Stomach smooth muscle (tissue), 2 donors: ENCODE results near the gene CD200R1.

ENCODE experiments used
- H3K27ac ChIP-seq: one replicate; pipeline ENCODE4 v1.7.0; 2013; ENCODE audit warnings: mild to moderate bottlenecking, low read length, inconsistent platforms
- H3K27me3 ChIP-seq, 2 donors: one replicate each; pipeline ENCODE4 v1.7.0; 2013; ENCODE audit warnings: low read length in 2 of 2; ENCODE audit not compliant: insufficient read depth in 2 of 2, control insufficient read depth in 1 of 2
- H3K36me3 ChIP-seq, 2 donors: one replicate each; pipeline ENCODE4 v1.7.0; 2013; ENCODE audit warnings: low read length in 2 of 2; ENCODE audit not compliant: control insufficient read depth in 2 of 2, insufficient read depth in 2 of 2
- H3K4me1 ChIP-seq: one replicate; pipeline ENCODE4 v1.7.0; 2013; ENCODE audit warnings: low read length; ENCODE audit not compliant: control insufficient read depth, insufficient read depth
- H3K4me3 ChIP-seq, 2 donors: one replicate each; pipeline ENCODE4 v1.7.0; 2013; ENCODE audit warnings: low read length in 2 of 2
- H3K9ac ChIP-seq, 2 donors: one replicate each; pipeline ENCODE4 v1.7.0; 2013; ENCODE audit warnings: low read length in 2 of 2, mild to moderate bottlenecking in 1 of 2
- H3K9me3 ChIP-seq, 2 donors: one replicate each; pipeline ENCODE4 v1.7.0; 2013; ENCODE audit warnings: low read length in 2 of 2; ENCODE audit not compliant: control insufficient read depth in 2 of 2
- donor health status: healthy.
- donor health status: Pancreatic carcinoma.

Gene CD200R1

DNA sequence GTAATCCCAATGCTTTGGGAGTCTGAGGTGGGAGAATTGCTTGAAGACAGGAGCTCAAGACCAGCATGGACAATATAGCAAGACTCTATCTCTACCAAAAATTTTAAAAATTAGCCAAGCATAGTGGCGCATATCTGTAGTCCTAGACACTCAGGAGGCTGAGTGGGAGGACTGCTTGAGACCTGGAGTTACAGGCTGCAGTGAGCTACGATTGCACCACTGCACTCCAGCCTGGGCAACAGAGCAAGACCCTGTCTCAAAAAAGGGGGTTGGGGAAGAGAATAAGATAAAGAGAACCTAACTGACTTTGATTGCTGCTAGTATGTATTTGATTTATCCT, 755 bp downstream of the CD200R1 start:
- Histone ChIP-seq H3K27ac (no peak overlapping the region), H3K4me3 (no peak overlapping the region), H3K36me3 (no peaks in the 10 kb centered on the region), H3K27me3 (no peaks in the 10 kb centered on the region), H3K9me3 (no peaks in the 10 kb centered on the region), H3K9ac (no peak overlapping the region), H3K4me1 (no peaks in the 10 kb centered on the region)

DNA sequence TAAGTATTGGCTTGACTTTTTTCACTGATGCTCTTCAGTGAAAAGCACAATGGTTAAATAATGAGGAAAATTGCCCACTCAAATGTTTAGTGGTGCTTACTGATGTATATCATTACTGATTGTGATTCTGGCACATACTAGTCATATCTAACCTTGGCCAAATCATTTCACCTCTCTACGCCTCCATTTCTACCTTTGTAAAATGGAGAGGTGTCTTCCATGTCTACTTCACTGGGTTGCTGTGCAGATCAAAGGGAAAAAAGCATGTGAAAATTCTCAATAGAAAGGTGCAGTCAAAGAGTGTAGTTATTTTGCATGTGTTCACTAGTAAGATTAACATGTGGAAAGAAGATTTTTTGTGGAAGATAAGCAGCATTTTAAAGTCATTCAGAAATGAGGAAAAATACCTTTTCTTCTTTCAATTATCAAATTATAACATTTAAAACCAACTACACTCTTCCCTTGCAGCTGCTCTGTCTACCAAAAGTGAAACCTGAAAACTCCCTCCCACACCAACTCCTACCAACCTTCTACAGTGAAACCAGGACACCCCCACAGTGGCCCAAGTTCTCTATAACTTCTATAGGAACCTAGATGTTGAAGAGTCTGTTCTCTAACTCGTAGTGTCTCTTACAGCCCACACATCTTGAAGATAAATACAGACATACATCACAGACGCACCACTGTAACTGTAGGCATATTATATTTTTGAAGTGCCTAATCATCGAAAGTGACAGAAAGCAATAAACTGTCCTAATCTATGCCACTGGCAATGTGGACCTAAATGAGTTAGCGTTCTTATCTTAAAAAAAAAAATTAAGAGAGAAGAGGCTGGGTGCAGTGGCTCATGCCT, 1.4 kb downstream of the CD200R1 start:
- Histone ChIP-seq H3K27ac (no peak overlapping the region), H3K4me1 (no peaks in the 10 kb centered on the region), H3K9me3 (no peaks in the 10 kb centered on the region), H3K36me3 (no peaks in the 10 kb centered on the region), H3K9ac (no peak overlapping the region), H3K4me3 (no peak overlapping the region), H3K27me3 (no peaks in the 10 kb centered on the region)

DNA sequence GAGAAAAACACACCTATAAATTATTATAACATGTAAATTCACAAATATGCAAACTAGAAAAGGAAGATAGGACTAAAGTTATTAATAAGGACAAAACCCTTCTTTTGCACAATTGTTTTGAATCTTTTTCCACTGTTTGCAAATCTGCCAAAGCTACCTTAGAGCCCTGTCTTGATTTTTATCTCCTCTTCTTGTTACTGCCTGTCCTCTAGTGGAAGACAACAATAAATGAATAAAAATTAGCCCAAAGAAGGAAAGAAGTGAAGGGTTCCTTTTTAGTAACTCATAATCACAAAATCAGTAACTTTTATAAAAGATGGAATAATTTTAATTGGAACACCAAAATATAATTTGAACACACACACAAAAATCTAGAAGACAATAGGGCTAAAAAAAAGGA, 2.7 kb downstream of the CD200R1 start:
- H3K9ac ChIP-seq: no peak overlapping the region
- no peaks in the 10 kb centered on the region for H3K27me3 ChIP-seq
- no peak overlapping the region for H3K27ac ChIP-seq
- no peaks in the 10 kb centered on the region for H3K36me3 ChIP-seq
- no peak overlapping the region for H3K4me3 ChIP-seq
- H3K4me1 ChIP-seq: no peaks in the 10 kb centered on the region
- H3K9me3 ChIP-seq: no peaks in the 10 kb centered on the region

DNA sequence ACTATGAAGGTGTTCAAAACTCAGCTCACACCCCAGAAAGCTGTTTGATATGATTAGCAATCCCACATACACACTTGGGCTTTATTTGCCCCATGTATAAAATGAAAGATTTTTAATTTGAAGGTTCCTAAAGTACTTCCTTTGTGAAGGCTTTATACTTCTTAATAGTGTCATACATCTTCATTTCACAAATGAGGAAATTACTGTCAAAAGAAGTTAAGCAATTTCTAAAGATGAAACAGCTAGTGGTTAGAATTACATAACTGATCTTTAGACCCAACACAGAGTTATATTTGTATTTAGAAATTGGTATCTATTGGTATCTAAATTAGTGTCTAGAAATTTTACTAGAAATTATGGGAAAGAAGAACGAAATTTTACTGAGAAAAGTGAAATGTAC, 7.1 kb downstream of the CD200R1 start:
- H3K36me3 ChIP-seq: no peaks in the 10 kb centered on the region
- H3K4me3 ChIP-seq: no peak overlapping the region
- no peaks in the 10 kb centered on the region for H3K4me1 ChIP-seq
- H3K27me3 ChIP-seq: no peaks in the 10 kb centered on the region
- H3K27ac ChIP-seq: no peak overlapping the region
- H3K9me3 ChIP-seq: no peaks in the 10 kb centered on the region
- H3K9ac ChIP-seq: no peak overlapping the region

DNA sequence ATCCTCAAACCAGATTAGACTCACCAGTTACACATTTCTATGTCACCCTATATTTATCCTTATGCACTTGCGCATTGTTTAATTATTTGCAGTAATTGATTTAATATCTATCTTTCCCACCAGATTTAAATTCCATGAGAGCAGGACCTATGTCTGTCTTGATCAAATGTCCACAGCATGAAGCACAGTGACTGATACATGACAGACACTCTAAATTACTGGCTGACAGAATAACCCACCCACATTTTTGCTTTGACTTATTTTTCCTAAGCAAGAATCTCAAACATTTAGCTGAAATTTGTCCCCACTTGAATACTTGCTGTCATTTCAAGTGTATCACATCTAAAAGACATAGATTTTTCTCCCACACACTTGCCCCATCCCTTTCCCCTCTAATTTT, 7.5 kb downstream of the CD200R1 start:
- Histone ChIP-seq H3K27me3 (no peaks in the 10 kb centered on the region), H3K27ac (no peak overlapping the region), H3K9ac (no peak overlapping the region), H3K9me3 (no peaks in the 10 kb centered on the region), H3K36me3 (no peaks in the 10 kb centered on the region), H3K4me1 (no peaks in the 10 kb centered on the region), H3K4me3 (no peak overlapping the region)

DNA sequence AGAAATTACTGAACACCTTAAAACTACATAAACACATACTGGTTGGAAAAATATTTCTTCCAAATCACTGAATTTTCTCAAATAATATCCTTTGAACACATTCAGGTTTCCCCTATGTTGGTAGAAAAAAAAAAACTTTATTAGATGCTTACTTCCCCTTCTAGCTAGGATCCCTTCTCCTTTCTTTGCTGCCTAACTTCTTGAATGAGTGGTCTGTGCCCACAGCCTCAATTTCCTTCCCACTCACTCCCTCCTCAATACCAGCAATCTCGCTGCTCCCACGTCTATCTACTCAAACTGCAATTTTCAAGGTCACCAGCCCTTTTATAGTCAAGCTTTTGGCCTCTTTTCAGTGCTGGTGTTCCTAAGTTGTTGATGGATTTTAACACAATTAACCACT, 8.3 kb downstream of the CD200R1 start:
- Histone ChIP-seq H3K4me1 (no peaks in the 10 kb centered on the region), H3K4me3 (no peak overlapping the region), H3K27ac (no peak overlapping the region), H3K9ac (no peak overlapping the region), H3K36me3 (no peaks in the 10 kb centered on the region), H3K9me3 (no peaks in the 10 kb centered on the region), H3K27me3 (no peaks in the 10 kb centered on the region)

DNA sequence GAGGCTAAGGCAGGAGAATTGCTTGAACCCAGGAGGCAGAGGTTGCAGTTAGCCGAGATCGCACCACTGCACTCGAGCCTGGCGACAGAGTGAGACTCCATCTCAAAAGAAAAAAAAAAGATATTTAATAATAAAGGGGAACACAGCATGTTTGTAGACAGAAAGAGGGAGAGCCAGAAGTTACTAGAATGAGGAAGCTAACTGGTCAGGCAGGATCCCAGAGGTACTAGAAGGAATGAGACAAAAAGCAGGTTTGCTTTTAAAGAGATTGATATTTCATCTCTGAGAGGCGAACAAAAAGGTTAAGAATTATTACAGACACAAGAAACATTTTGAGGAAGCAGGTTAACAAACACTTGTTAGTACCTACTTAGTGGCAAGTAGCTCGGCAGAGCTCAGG, 9.2 kb downstream of the CD200R1 start:
- no peaks in the 10 kb centered on the region for H3K36me3 ChIP-seq
- H3K9ac ChIP-seq: no peak overlapping the region
- no peaks in the 10 kb centered on the region for H3K4me1 ChIP-seq
- H3K27ac ChIP-seq: no peak overlapping the region
- no peak overlapping the region for H3K4me3 ChIP-seq
- H3K27me3 ChIP-seq: no peaks in the 10 kb centered on the region
- no peaks in the 10 kb centered on the region for H3K9me3 ChIP-seq

DNA sequence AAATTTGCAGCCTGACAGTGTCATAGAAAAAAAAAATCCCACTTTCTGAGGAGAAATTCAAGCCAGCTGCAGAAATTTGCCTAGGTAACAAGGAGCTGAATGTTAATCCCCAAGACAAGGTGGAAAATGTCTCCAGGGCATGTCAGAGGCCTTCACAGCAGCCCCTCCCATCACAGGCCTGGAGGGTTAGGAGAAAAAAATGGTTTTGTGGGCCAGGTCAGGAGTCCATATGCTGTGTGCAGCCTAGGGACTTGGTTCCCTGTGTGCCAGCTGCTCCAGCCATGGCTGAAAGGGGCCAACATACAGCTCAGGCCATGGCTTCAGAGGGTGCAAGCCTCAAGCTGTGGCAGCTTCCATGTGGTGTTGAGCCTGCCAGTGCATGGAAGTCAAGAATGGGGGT, 11.2 kb downstream of the CD200R1 start:
- no peak overlapping the region for H3K27ac ChIP-seq
- no peaks in the 10 kb centered on the region for H3K36me3 ChIP-seq
- H3K4me1 ChIP-seq: no peaks in the 10 kb centered on the region
- H3K4me3 ChIP-seq: no peak overlapping the region
- H3K27me3 ChIP-seq: no peaks in the 10 kb centered on the region
- no peak overlapping the region for H3K9ac ChIP-seq
- no peaks in the 10 kb centered on the region for H3K9me3 ChIP-seq

DNA sequence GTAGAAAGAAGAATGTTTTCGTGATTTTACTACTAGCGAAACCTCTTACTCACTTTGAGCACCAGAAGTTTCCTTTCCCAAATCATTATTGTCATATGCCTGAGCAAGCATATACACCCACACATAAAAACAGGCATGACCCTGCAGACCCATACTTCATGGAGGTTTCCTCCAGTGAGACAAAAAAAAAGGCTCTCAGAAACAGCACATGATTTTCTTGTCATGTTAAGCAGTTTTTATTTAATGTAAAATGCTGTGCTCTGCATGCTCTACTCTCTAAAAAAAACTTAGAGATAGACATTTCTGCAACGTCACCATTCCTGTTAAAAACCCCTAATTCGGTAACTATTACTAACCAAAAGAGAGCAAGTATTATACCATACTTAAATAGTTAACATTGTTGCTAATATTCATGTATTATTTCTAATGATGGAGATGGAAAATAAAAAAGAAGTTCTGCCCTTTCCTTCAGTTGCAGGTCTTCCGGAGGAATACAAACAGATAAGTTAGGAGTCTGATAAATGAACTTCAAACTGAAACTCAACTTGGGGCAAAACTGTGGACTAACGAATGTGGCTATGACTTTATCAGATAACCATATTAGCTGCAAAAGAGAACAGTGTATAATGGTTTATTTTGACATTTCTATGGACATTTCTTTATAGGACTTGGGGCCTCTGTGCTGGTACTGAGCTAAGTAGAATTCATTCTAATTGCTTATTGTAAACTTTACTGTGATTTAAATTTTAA, 15.9 kb downstream of the CD200R1 start:
- no peaks in the 10 kb centered on the region for H3K9me3 ChIP-seq
- no peaks in the 10 kb centered on the region for H3K4me1 ChIP-seq
- no peaks in the 10 kb centered on the region for H3K27me3 ChIP-seq
- no peak overlapping the region for H3K27ac ChIP-seq
- no peaks in the 10 kb centered on the region for H3K36me3 ChIP-seq
- H3K4me3 ChIP-seq: no peak overlapping the region
- no peak overlapping the region for H3K9ac ChIP-seq

DNA sequence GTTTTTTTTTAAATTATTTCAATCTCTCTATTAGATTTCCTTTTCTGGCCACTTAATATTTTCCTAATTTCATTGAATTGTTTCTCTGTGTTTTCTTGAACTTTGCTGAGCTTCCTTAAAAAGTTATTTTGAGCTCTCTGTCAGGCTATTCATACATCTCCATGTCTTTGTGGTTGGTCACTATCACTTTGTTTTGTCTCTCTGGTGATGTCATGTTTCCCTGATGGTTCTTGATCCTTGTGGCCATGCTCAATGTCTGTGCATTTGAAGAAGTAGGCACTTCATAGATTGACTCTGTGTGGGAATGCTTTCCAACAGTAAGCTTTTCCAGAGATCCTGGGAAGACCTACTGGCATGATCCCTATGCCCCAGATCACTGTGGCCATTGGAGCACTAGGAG, 18.6 kb downstream of the CD200R1 start:
- Histone ChIP-seq H3K36me3 (no peaks in the 10 kb centered on the region), H3K27ac (no peak overlapping the region), H3K9me3 (no peaks in the 10 kb centered on the region), H3K9ac (no peak overlapping the region), H3K4me3 (no peak overlapping the region), H3K27me3 (no peaks in the 10 kb centered on the region), H3K4me1 (no peaks in the 10 kb centered on the region)

DNA sequence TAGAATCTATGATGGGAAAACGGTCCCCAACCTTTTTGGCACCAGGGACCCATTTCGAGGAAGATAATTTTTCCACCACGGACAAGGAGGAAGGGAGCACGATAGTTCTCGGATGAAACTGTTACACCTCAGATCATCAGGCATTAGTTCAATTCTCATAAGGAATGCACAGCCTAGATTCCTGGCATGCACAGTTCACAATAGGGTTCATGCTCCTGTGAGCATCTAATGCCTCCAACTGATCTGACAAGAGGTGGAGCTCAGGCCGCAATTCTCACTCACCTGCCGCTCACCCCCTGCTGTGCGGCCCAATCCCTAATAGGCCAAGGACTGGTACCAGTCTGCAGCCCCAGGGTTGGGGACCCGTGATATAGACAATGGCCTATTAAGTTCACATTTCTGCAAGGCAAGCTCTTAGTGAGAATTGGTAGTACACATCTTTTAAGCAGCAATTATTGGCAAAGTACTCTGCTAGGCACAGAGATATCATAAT, 26.5 kb downstream of the CD200R1 start:
- Histone ChIP-seq H3K4me3 (no peak overlapping the region), H3K27ac (no peak overlapping the region), H3K27me3 (no peaks in the 10 kb centered on the region), H3K36me3 (no peaks in the 10 kb centered on the region), H3K4me1 (no peaks in the 10 kb centered on the region), H3K9ac (no peak overlapping the region), H3K9me3 (no peaks in the 10 kb centered on the region)
